K562 (cell line): Measurements from ENCODE around the gene LRMDA. TPM values are rescaled to one million over a fixed set of nuclear protein-coding genes. Genes with fewer than 3 reads are reported as not detected.

Experiments used
- ARHGAP35 ChIP-seq: fragments of 450-650 bp; IDR thresholded peaks from 2 replicates; pipeline ENCODE4 v1.6.1; 2018; ENCODE audit not compliant: partially characterized antibody
- RFX7 ChIP-seq: fragments of 250-450 bp; sonication (Bioruptor Pico); IDR thresholded peaks from 2 replicates; pipeline ENCODE4 v1.5.1; 2021; ENCODE audit warnings: mild to moderate bottlenecking
- SAFB2 ChIP-seq: fragments of 200-400 bp; formaldehyde crosslinking; IDR thresholded peaks from 2 replicates; pipeline ENCODE4 v1.6.1; 2018; ENCODE audit warnings: borderline replicate concordance, low read length, low read depth, moderate library complexity; ENCODE audit not compliant: severe bottlenecking
- SREBF2 ChIP-seq: sonication (generic); formaldehyde crosslinking; IDR thresholded peaks from 2 replicates; pipeline ENCODE4 v1.4.0; 2020; ENCODE audit warnings: mild to moderate bottlenecking, missing genetic modification reagents
- SUPT5H ChIP-seq: fragments of 450-650 bp; IDR thresholded peaks from 2 replicates; pipeline ENCODE4 v1.6.1; 2016
- XRCC3 ChIP-seq: fragments of 450-650 bp; IDR thresholded peaks from 2 replicates; pipeline ENCODE4 v1.6.1; 2017; ENCODE audit warnings: mild to moderate bottlenecking, moderate library complexity
- ZNF143 ChIP-seq: sonication (generic); formaldehyde crosslinking; IDR thresholded peaks from 2 replicates; pipeline ENCODE4 v1.9.0; 2022; ENCODE audit warnings: mild to moderate bottlenecking, missing genetic modification reagents
- polyA plus RNA-seq, 8 experiments: library from polyadenylated mRNA; depleted of rRNA in 4 of 8; stranded (reverse) in 5 of 8; unstranded in 3 of 8; fragments of >200 nt; fragmentation: Nextera tagmentation in 2 of 8; fragmentation: Illumina TruSeq in 1 of 8; extraction: Ambion mirVana in 2 of 8; extraction: Trizol in 1 of 8; gene quantifications; 2 replicates each; pipeline versions ENCODE4 v1.2.1 to v1.2.3, GENCODE V29; 2011 to 2014; ENCODE audit warnings: inconsistent platforms in 1 of 8, missing spikeins in 1 of 8
- total RNA-seq, 7 experiments: library from RNA; depleted of rRNA in 6 of 7; stranded (reverse); fragments of >200 nt in 6 of 7; fragmentation: Illumina TruSeq in 2 of 7; extraction: Trizol in 2 of 7; gene quantifications; 2 replicates each; pipeline versions ENCODE4 v1.2.1 to v1.2.3, GENCODE V29; 2011 to 2021; ENCODE audit warnings: low replicate concordance in 1 of 7
- TF ChIP-seq, protein P1 (sequence below): sonication (generic); formaldehyde crosslinking; IDR thresholded peaks from 2 replicates; pipeline ENCODE4 v1.8.0; 2023; ENCODE audit warnings: mild to moderate bottlenecking, missing genetic modification reagents
- TF ChIP-seq, protein P2 (sequence below), 2 experiments: IDR thresholded peaks in 1 of 2; conservative IDR thresholded peaks in 1 of 2; 2 replicates each; pipeline ENCODE4 v1.6.1; 2016; ENCODE audit warnings: low read depth in 2 of 2, mild to moderate bottlenecking in 1 of 2, missing compliant biosample characterization in 1 of 2, missing genetic modification characterization in 1 of 2, moderate library complexity in 1 of 2

LRMDA gene
- total and polyA plus RNA-seq, 9 of the 15 experiments (the other 6 are each of a cell fraction or from before 2014, with no cell fraction given), result 0.25 TPM; not detected in 8

DNA sequence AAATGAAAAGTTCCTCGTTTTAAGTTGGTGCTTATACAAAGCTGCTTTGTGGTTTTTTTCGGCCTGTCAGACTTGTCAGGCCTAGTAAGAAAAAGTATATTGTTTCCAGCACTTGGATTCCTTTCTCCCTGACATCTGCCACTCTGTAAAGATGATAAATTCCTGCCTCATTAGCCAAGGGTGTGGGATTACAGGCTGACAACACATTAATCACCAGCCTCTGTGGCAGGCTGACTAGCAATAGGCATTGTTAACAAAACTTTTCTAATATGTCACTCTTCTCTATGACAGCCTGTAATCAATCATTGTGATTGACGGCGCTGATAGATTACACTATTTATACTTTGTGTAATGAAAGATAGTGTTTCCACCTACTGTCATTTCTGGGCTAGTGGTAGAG lies 682.5 kb downstream of the LRMDA start (continued):
- TF ChIP-seq, protein P1, sequence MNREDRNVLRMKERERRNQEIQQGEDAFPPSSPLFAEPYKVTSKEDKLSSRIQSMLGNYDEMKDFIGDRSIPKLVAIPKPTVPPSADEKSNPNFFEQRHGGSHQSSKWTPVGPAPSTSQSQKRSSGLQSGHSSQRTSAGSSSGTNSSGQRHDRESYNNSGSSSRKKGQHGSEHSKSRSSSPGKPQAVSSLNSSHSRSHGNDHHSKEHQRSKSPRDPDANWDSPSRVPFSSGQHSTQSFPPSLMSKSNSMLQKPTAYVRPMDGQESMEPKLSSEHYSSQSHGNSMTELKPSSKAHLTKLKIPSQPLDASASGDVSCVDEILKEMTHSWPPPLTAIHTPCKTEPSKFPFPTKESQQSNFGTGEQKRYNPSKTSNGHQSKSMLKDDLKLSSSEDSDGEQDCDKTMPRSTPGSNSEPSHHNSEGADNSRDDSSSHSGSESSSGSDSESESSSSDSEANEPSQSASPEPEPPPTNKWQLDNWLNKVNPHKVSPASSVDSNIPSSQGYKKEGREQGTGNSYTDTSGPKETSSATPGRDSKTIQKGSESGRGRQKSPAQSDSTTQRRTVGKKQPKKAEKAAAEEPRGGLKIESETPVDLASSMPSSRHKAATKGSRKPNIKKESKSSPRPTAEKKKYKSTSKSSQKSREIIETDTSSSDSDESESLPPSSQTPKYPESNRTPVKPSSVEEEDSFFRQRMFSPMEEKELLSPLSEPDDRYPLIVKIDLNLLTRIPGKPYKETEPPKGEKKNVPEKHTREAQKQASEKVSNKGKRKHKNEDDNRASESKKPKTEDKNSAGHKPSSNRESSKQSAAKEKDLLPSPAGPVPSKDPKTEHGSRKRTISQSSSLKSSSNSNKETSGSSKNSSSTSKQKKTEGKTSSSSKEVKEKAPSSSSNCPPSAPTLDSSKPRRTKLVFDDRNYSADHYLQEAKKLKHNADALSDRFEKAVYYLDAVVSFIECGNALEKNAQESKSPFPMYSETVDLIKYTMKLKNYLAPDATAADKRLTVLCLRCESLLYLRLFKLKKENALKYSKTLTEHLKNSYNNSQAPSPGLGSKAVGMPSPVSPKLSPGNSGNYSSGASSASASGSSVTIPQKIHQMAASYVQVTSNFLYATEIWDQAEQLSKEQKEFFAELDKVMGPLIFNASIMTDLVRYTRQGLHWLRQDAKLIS (CRISPR knock-in tag), result no peak
- TF ChIP-seq, protein P2, sequence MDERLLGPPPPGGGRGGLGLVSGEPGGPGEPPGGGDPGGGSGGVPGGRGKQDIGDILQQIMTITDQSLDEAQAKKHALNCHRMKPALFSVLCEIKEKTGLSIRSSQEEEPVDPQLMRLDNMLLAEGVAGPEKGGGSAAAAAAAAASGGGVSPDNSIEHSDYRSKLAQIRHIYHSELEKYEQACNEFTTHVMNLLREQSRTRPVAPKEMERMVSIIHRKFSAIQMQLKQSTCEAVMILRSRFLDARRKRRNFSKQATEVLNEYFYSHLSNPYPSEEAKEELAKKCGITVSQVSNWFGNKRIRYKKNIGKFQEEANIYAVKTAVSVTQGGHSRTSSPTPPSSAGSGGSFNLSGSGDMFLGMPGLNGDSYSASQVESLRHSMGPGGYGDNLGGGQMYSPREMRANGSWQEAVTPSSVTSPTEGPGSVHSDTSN (CRISPR knock-in tag; IDR thresholded peaks at IDR 0.05; ENCODE audit: low read depth), result no peak
- TF ChIP-seq, protein P2 (tag; conservative IDR thresholded peaks at IDR 0.05; ENCODE audit: low read depth), result peak; percentile 85
- TF ChIP-seq SAFB2 (no peak), SREBF2 (CRISPR knock-in tag) (no peak), ARHGAP35 (peak; percentile 49), XRCC3 (no peak), ZNF143 (no peak), RFX7 (CRISPR knock-in tag) (no peak), SUPT5H (no peak)
- TF ChIP-seq, all 486 proteins: peak for 4
